Progenitor cell of endocrine pancreas (in vitro differentiated cells): ENCODE data around the gene NAB1. TPM values are rescaled to one million over a fixed set of nuclear protein-coding genes. Genes with fewer than 3 reads are reported as not detected.

Source experiments
- DNase-seq: peaks from one replicate; pipeline ENCODE4 v3.0.0; 2021; ENCODE audit warnings: low spot score; ENCODE audit not compliant: unreplicated experiment
- H3K27ac Mint-ChIP-seq: 2 replicates; pipeline ENCODE4 v1.8.0; 2021; ENCODE audit warnings: mild to moderate bottlenecking, moderate library complexity, mixed read lengths
- H3K27me3 Mint-ChIP-seq: 2 replicates; pipeline ENCODE4 v1.8.0; 2021; ENCODE audit warnings: mixed read lengths
- H3K36me3 Mint-ChIP-seq: 2 replicates; pipeline ENCODE4 v1.8.0; 2022; ENCODE audit warnings: mixed read lengths; ENCODE audit not compliant: insufficient read depth
- H3K4me1 Mint-ChIP-seq: 2 replicates; pipeline ENCODE4 v1.8.0; 2021; ENCODE audit warnings: low read depth, mixed read lengths
- H3K4me3 Mint-ChIP-seq: 2 replicates; pipeline ENCODE4 v1.8.0; 2021; ENCODE audit warnings: low read depth, mild to moderate bottlenecking, moderate library complexity, mixed read lengths
- H3K9me3 Mint-ChIP-seq: 2 replicates; pipeline ENCODE4 v1.8.0; 2021; ENCODE audit warnings: low read depth, mixed read lengths
- total RNA-seq: library from RNA; stranded (reverse); gene quantifications from 2 replicates; pipeline ENCODE4 v1.2.1, GENCODE V29; 2021
- TF ChIP-seq, protein P1 (sequence below): fragments of 200-600 bp; sonication (generic); IDR thresholded peaks from one replicate; pipeline ENCODE4 v1.5.0; 2021; ENCODE audit warnings: antibody characterized with exemption, mild to moderate bottlenecking; ENCODE audit not compliant: unreplicated experiment

Gene NAB1
- total RNA-seq, 1 donor from 2014 or later = 64.1 TPM

DNA sequence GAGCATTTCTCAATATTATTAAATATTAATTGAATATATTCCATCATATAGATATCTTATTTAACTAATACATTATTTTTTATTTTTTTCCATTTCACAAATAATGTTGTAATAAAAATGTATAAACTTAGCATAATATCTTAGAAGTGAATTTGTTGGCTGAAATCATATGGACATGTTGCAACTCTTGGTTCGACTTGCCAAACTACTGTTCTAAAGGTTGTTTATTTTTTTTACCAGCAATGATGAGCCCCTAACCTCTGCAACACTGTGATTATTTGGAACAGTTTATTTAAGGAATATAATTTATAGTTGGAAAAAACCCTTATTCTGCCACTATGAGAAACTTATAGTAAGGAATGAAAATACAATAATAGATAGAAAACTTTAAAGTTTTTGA, 8.8 kb upstream of the NAB1 start:
- H3K4me1 Mint-ChIP-seq = peaks cover 15% of the 10 kb centered on the region
- no peak for DNase-seq
- H3K9me3 Mint-ChIP-seq = no peaks in the 10 kb centered on the region
- TF ChIP-seq, protein P1, sequence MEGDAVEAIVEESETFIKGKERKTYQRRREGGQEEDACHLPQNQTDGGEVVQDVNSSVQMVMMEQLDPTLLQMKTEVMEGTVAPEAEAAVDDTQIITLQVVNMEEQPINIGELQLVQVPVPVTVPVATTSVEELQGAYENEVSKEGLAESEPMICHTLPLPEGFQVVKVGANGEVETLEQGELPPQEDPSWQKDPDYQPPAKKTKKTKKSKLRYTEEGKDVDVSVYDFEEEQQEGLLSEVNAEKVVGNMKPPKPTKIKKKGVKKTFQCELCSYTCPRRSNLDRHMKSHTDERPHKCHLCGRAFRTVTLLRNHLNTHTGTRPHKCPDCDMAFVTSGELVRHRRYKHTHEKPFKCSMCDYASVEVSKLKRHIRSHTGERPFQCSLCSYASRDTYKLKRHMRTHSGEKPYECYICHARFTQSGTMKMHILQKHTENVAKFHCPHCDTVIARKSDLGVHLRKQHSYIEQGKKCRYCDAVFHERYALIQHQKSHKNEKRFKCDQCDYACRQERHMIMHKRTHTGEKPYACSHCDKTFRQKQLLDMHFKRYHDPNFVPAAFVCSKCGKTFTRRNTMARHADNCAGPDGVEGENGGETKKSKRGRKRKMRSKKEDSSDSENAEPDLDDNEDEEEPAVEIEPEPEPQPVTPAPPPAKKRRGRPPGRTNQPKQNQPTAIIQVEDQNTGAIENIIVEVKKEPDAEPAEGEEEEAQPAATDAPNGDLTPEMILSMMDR = no peak
- no peak overlapping the region for H3K27ac Mint-ChIP-seq
- H3K36me3 Mint-ChIP-seq = no peaks in the 10 kb centered on the region
- H3K27me3 Mint-ChIP-seq = peaks cover 4% of the 10 kb centered on the region
- no peak overlapping the region for H3K4me3 Mint-ChIP-seq

DNA sequence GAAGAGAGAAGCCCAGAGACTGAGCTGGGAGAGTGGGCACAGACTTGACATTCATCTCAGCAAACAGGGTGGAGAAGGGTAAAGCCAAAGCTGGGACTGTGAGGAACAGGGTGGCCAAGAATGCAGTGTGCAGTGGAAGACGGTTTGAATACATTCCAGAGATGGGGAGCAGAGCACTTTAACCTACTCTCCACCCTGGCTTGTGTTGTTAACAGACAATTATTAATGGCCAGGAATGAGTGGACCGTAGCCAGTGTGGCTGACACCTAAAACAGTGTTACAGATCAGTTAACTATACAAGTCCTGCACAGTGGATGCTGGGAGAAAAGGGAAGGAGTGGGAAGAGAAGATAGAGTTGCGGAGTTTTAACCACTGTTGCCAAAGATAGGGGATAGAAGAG, 7.4 kb upstream of the NAB1 start:
- DNase-seq = no peak
- H3K9me3 Mint-ChIP-seq = no peaks in the 10 kb centered on the region
- H3K27ac Mint-ChIP-seq = no peak overlapping the region
- H3K4me3 Mint-ChIP-seq = no peak overlapping the region
- H3K27me3 Mint-ChIP-seq = peaks cover 11% of the 10 kb centered on the region
- peaks cover 18% of the 10 kb centered on the region for H3K4me1 Mint-ChIP-seq
- TF ChIP-seq, protein P1 = no peak
- no peaks in the 10 kb centered on the region for H3K36me3 Mint-ChIP-seq

GRCh38 chr2:190646780-190647522, 1.9 kb upstream of the NAB1 start:
- peak overlapping the region; percentile 31 for H3K4me3 Mint-ChIP-seq

GRCh38 chr2:190648289-190649034, 421 bp upstream of the NAB1 start:
- peaks cover 14% of the 10 kb centered on the region for H3K27me3 Mint-ChIP-seq
- H3K4me1 Mint-ChIP-seq = peaks cover 27% of the 10 kb centered on the region
- peak; percentile 55 for DNase-seq
- TF ChIP-seq, protein P1 = no peak
- no peaks in the 10 kb centered on the region for H3K9me3 Mint-ChIP-seq
- no peaks in the 10 kb centered on the region for H3K36me3 Mint-ChIP-seq
- peak overlapping the region; percentile 95 for H3K27ac Mint-ChIP-seq
- peak overlapping the region; percentile 84 for H3K4me3 Mint-ChIP-seq

More at GRCh38 chr2:190646780-190647522, 1.9 kb upstream of the NAB1 start:
- Mint-ChIP-seq H3K27ac (no peak overlapping the region), H3K27me3 (peaks cover 14% of the 10 kb centered on the region), H3K36me3 (no peaks in the 10 kb centered on the region), H3K4me1 (peaks cover 27% of the 10 kb centered on the region), H3K9me3 (no peaks in the 10 kb centered on the region)
- TF ChIP-seq, protein P1 = no peak
- no peak for DNase-seq

GRCh38 chr2:190649798-190650390, 1.0 kb downstream of the NAB1 start:
- peak overlapping the region; percentile 93 for H3K27ac Mint-ChIP-seq
- no peaks in the 10 kb centered on the region for H3K9me3 Mint-ChIP-seq
- H3K4me1 Mint-ChIP-seq = peaks cover 24% of the 10 kb centered on the region
- DNase-seq = no peak
- TF ChIP-seq, protein P1 = no peak
- no peaks in the 10 kb centered on the region for H3K36me3 Mint-ChIP-seq
- peak overlapping the region; percentile 90 for H3K4me3 Mint-ChIP-seq
- H3K27me3 Mint-ChIP-seq = peaks cover 14% of the 10 kb centered on the region
